Transverse colon (tissue), 3 donors: ENCODE data around the gene PLA2G2C.

Source experiments
- CTCF ChIP-seq, 5 experiments: fragments of 200-600 bp in 3 of 5; fragments of 450-650 bp in 2 of 5; sonication (generic) in 3 of 5; IDR thresholded peaks; 1 replicate in 2 of 5; 2 replicates in 3 of 5; pipeline ENCODE4 v1.5.1; 2016 to 2017; ENCODE audit warnings: antibody characterized with exemption in 5 of 5, inconsistent platforms in 3 of 5, mild to moderate bottlenecking in 2 of 5, moderate library complexity in 1 of 5
- EP300 ChIP-seq: sonication (generic); formaldehyde crosslinking; IDR thresholded peaks from one replicate; pipeline ENCODE4 v1.6.1; 2017; ENCODE audit warnings: antibody characterized with exemption, low read depth
- POLR2A ChIP-seq: fragments of 450-650 bp; IDR thresholded peaks from one replicate; pipeline ENCODE4 v1.6.1; 2016; ENCODE audit warnings: antibody characterized with exemption, mild to moderate bottlenecking, moderate library complexity

- no peak for TF ChIP-seq POLR2A
- no peak for TF ChIP-seq CTCF (IDR thresholded peaks at IDR 0.05)
- TF ChIP-seq EP300: no peak
These were observed 6.0 kb upstream of the PLA2G2C start for GRCh38 chr1:20192364-20192763.
